NCI-H2227 treated with DMSO at 0.1 percent for 48 hours (cell line): ENCODE data around the gene IFI27L1.
A peak's percentile ranks its signal among the peaks of the same experiment; 100 is the strongest.
"Not testable (repeated sequence)": the region's sequence is repeated elsewhere in the genome, so short reads cannot be mapped to it uniquely, and the experiment has no call there.

Experiments used
- DNase-seq: peaks from one replicate; lab custom pipeline; 2025; lab: John Stamatoyannopoulos, UW

IFI27L1 gene

GRCh38 chr14:94048691-94049624, 32.2 kb upstream of the IFI27L1 start:
- DNase-seq = peak; percentile 94

GRCh38 chr14:94049625-94050023, 31.5 kb upstream of the IFI27L1 start:
- no peak for DNase-seq

DNA sequence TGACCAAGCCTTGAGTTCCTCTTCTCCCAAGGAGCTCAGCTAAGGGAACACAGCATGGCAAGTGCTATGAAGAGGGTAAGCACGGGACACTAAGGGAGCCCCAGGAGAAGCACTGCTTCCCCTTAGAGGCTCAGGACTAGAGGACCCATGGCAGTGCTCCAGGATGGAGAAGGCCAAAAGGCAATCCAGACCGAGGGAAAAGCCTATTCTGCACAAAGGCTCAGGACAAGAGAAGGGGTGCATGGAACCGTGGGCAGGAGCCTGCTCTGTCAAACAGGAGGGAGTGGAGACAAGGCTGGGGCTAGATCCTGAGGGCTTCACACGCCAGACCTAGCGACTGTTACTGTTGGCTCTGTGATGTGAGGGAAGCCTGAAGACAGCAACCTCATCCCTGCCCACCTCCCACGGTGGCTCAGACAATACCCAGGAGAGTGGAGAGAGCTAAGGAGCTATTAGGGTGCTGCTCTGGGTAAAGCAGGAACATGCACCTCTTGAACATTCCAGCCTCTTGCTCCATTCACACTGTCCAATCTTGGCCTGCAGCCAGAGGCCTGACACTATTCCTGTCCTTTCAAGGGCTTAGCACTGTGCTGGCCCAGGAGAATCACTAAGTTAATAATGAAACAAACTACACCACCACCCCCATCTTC, 30.8 kb upstream of the IFI27L1 start:
- no peak for DNase-seq

DNA sequence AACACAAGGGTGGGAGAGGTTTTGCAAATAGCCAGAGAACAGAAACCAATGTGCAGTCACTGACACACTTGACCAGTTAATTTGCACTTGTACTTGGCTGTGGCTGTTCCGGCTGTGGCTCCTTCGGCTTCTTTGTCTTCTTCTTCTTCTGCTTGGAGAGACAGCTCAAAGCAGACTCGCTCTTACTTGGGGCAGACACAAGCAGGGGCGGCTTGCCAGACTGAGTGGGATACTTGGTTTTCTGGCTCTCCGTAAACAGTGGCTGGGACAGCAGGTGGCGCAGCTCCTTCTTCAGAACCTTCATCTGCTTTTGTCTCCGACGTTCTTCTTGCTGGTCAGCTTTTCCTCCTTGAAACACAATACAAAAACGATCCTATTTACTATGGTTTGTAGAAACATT, 30.0 kb upstream of the IFI27L1 start:
- peak; percentile 61 for DNase-seq

DNA sequence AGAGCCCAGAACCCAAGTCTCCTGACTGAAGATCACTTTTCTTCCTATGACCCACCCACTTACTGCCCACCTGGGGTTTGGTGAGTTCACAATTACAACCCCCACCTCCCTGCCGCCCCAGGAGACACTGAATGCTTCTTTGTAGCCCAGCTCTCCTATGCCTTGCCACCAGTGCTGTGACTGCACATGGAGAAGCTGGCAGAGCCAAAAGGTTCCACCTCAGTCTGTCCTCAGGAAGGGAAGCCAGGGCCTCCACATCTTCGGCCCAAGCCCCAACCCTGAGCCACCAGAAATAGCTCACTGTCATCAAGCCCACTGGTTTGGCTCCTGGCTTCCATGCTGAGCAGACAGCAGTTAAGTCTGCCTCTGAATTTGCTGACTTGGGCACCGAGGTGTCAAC, 29.3 kb upstream of the IFI27L1 start:
- DNase-seq = no peak

DNA sequence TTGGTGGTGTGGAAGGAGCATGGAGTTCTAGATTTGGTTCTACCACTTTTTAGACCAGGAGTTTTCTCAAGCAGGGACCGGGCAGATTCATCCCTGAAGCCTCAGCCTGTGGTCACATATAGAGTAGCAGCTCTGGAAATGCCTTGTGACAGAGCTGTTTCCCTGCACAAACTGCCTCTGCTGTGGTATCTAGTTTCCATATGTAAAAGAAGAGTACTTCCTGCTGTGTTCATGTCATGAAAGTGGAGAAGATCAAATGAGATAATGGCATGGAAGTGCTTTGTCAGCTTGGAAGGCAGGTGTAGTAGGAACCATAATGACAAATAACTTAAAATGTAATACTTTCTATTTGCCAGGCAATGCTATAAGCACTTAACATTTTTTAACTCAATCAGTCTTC, 28.9 kb upstream of the IFI27L1 start:
- no peak for DNase-seq

GRCh38 chr14:94052662-94053061, 28.4 kb upstream of the IFI27L1 start:
- no peak for DNase-seq

DNA sequence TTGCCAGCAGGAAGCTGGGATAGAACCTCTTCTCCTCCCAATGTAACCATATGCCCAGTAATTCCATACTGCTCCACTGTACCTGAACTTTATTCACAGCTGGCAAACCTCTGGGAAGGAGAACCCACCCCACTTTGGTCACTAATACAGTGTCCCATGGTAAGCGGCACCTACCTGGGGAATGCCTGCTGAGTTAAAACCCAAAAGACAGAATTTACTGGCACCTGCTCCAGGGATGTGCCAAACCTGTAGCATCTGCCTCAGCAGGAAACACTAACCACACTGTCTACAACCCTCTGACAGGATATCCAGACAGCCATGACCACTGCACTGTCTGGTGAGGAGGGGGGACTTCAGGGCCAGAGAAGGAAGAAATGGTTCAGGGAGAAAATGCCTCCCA, 26.7 kb upstream of the IFI27L1 start:
- DNase-seq = no peak

GRCh38 chr14:94054936-94055335, 26.2 kb upstream of the IFI27L1 start:
- no peak for DNase-seq

DNA sequence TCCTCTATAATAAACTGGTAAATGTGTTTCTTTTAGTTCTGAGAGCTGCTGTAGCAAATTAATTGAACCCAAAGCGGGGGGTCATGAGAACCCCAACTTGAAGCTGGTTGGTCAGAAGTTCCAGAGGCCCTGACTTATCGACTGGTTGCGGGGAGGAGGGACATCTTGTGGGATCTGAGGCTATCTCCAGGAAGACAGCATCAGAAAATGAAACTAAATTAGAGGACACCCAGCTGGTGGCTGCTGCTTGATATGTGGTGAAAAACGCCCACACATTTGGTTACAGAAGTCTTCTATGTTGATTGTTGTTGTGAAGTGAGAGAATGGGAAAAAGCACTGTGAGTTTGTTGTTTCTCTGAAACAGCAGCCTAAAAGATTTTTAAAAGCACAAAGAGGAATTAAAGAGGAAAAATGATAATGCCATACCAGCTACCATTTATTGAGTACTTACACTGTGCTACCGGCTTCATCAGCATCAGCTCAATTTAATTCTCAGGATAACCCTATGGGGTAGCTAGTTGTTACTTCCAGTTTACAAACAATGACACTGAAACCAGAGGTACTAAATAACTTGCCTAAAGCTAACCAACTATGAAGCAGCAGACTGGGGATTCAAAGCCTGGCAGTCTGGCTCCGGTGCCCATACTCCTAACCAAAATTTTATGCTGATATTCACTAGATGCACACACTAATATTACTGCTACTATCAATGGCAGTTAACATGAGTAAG, 24.4 kb upstream of the IFI27L1 start:
- no peak for DNase-seq

DNA sequence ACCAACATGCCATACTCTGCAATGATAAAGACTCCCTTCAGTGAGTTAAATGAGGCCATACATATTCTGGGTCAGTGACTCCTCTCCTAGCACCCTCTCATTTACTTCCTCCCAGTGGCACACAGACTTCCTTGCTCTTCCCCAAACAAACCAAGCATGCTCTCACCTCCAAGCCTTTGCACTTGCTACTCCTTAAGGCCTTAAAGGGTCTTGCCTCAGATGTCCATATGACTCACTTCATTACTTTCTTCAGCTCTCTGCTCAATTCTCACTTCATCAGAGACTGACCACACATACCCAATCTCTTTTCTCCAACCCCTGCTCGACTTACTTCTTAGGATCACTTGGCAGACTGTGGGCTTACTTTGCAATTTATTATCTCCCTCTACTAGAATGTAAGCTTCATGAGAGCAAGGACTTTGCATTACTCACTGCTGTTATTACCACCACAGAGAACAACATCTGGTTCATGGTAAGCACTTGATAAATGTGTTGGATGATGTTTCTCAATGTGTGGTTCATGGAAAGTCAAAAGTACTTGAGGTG, 22.9 kb upstream of the IFI27L1 start:
- no peak for DNase-seq

DNA sequence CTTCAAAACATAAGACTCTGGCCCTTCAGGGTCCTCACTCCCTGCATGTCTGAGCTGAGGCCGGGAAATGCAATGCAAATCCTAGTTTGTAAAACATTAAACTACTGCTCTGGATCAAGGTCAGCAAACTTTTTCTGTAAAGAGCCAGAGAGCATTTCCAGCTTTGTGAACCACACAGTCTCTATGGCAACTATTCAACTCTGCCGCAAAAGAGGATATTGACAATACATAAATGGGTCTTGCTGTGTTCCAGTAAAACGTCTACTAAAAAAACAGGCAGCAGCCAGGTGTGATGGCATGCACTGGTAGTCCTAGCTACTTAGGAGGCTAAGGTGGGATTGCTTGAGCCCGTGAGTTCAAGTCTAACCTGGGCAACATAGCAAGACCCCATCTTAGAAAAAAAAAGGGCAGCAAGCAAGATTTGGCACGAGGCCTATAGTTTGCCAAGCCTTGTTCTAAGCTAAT, 22.4 kb upstream of the IFI27L1 start:
- DNase-seq = no peak

DNA sequence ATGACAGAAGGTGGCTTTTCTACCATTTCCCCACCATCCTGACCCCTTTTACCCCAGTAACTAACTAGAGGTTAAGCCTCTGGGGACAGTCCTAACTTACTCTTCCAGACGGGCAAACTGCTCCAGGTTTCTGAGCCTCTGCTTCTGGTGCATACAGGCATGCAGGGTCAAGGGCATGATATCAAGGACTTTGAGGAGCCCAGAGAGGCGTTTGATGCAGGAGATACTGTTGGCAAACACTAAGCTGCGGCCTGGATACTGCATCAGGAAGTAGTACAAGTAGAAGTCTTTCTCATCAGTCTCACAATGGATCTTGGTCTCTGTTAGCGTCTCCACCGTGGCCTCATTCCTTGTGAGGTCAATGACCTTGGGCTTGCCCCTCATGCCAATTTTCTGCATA, 21.1 kb upstream of the IFI27L1 start:
- DNase-seq = no peak

DNA sequence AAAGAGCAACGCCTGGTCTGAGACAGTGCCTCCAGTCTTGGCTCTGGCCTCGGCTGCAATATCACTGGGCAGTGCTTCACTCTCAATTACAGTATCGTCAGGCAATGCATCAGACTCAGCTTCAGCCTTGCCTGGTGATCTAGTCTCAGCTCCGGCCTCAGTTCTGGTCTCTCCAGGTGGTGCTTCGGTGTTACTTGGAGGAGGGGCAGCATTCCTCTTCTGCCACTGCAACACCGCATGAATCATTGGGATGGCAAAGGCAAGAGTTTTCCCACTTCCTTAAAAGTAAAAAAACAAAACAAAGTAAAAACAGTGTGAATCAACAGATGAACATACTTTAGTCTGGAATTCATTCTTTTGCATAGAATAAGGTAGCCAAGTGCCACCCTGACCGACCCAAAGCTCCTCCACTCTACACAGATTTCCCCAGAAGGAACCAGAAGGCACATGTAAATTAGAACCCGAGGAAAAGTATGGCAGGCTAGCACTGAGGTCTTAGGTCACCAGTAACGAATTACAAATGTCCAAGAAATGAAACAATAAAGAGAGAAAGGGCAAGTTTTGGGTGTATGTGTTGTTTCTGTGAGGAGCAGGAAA, 18.7 kb upstream of the IFI27L1 start:
- no peak for DNase-seq

- DNase-seq = no peak
Observed at GRCh38 chr14:94066089-94066676, 14.9 kb upstream of the IFI27L1 start.

DNA sequence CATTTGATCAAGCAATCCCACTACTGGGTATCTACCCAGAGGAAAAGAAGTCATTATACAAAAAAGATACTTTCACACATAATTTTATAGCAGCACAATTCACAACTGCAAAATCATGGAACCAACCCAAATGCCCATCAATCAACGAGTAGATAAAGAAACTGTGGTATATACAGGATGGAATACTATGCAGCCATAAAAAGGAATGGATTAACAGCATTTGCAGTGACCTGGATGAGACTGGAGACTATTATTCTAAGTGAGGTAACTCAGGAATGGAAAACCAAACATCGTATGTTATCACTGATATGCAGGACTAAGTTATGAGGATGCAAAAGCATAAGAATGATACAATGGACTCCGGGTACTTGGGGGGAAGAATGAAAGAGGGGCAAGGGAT, 9.0 kb upstream of the IFI27L1 start:
- not testable (repeated sequence) for DNase-seq

DNA sequence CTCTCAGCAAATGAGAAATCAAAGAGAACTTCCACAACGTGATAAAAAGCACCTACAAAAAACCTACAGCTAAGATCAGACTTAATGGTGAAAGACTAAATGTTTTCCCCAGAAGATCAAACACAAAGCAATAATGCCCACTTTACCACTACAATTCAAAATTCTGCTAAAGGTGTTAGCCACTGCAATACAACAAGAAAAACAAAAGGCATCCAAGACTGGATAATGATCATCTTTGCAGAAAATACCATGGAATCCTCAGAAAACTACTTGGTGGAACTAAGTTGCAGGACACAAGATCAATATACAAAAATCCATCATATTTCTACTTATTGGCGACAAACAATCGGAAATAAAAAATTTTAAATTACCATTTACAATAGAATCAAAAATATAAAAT, 6.6 kb upstream of the IFI27L1 start:
- no peak for DNase-seq

DNA sequence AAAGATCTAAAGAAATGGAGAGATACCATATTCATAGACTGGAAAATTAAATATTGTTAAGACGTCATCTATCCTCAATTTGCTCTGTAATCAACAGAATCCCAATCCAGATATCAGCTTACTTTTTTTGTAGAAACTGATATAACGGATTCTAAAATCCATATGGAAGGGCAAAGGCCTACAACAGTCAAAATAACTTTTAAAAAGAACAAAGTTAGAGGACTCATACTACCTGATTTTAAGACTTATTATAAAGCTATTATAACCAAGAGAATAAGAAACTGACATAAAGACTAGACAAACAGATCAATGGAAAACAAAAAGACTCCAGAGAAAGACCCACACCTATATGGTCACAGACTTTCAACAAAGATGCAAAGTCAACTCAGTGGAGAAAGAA, 6.1 kb upstream of the IFI27L1 start:
- no peak for DNase-seq

DNA sequence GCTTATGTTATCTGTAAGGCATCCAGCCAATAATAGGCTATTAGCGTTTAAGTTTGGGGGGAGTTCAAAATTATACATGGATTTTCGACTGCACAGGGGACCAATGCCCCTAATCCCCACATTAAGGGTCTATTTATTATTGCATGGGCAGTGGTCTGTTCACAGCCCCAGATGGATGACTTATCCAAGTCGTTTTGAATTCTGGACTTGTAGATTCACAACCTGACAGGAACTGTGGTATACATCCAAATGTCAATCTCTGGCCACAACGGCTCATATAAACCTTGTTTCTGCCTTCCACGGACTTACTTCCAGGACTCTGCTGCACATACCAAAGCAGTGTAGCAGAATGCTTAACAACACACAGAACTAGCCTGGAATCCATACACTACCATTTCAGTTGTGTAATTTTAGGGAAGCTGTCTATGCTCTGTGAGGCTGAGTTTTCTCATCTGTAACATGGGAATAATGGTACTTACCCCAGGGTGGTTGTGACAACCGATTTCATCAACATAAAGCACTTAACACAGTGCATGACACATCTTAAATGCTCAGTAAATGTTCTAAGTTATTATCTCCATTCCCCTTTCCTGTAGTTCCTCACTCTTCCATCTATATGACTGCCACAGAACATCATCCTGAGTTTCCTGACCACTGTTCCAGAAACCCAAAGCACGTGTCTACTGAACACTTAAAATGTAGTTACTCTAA, 3.8 kb upstream of the IFI27L1 start:
- no peak for DNase-seq

DNA sequence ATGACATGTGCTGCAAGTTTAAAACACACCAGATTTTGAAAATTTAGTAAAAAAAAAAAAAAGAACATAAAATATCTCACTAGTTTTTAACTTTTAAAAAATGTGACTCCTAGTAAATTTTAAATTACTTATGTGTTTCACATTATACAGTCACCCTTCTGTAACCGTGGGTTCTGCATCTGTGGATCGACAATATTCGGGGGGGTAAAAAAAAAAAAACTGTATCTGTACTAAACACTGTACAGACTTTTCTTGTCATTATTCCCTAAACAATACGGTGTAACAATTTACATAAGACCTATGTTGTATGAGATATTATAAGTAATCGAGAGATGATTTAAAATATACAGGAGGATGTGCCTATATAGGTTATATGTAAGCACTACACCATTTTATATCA, 3.3 kb upstream of the IFI27L1 start:
- no peak for DNase-seq
